WTC11 (cell line): ENCODE measurements around the gene PERP.

Source experiments
- ESRRA ChIP-seq: sonication (generic); formaldehyde crosslinking; IDR thresholded peaks from 2 replicates; pipeline ENCODE4 v1.8.1; 2022; ENCODE audit warnings: mild to moderate bottlenecking, missing genetic modification reagents, borderline replicate concordance
- ZBTB21 ChIP-seq: sonication (generic); formaldehyde crosslinking; IDR thresholded peaks from 2 replicates; pipeline ENCODE4 v1.8.1; 2023; ENCODE audit warnings: mild to moderate bottlenecking, missing genetic modification reagents, borderline replicate concordance
- ZNF396 ChIP-seq: fragments of 250-450 bp; sonication (Bioruptor Pico); IDR thresholded peaks from 2 replicates; pipeline ENCODE4 v1.8.0; 2021; ENCODE audit warnings: mild to moderate bottlenecking, moderate library complexity, borderline replicate concordance
- TF ChIP-seq, protein P1 (sequence below): sonication (generic); formaldehyde crosslinking; IDR thresholded peaks from 2 replicates; pipeline ENCODE4 v1.8.0; 2022; ENCODE audit warnings: mild to moderate bottlenecking, missing genetic modification reagents

DNA sequence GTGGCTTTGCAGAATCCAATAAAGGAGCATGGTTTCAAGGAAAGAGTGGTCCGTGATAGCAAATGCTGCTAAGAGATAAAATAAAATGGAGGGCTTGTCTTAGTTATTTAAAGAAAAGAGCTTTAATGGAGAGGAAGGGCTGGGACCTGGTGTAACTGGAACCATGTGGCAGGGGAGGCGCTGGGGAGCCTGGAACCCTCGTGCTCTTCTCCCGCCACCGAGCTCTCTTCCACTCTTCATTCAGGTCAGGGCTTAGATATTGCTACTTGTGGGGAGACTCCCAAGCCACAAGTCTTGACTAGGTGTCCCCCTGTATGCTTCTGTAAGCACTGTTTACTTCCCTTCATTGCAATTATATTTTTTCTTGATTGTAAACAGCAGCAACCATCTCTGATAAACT is 39.3 kb upstream of the PERP start:
- TF ChIP-seq ZNF396 (CRISPR knock-in tag) (no peak), ESRRA (CRISPR knock-in tag) (no peak), ZBTB21 (no peak)
- TF ChIP-seq, protein P1, sequence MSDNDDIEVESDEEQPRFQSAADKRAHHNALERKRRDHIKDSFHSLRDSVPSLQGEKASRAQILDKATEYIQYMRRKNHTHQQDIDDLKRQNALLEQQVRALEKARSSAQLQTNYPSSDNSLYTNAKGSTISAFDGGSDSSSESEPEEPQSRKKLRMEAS (CRISPR knock-in tag): no peak
